ENCODE data around the gene SUCLG2.

DNA sequence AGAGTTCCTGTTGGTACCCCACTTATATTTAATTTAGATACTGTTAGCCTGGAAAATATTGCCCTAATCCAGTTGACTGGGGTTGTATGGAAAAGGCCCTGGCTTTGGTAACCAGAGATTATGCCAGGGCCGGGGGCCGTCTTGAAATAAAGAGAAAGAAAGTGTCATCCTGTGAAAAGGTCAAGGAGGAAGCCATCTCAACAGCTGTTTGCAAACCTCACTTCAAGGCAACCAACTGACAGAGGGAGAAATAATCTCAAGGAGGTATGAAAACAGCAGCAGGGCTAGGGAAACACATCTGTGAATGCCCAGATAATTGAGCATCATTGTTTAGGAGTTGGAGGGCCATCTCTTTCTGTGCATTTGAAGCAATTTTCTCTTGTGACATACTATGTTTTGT, 190.8 kb downstream of the SUCLG2 start:
- TF ChIP-seq, protein P1, sequence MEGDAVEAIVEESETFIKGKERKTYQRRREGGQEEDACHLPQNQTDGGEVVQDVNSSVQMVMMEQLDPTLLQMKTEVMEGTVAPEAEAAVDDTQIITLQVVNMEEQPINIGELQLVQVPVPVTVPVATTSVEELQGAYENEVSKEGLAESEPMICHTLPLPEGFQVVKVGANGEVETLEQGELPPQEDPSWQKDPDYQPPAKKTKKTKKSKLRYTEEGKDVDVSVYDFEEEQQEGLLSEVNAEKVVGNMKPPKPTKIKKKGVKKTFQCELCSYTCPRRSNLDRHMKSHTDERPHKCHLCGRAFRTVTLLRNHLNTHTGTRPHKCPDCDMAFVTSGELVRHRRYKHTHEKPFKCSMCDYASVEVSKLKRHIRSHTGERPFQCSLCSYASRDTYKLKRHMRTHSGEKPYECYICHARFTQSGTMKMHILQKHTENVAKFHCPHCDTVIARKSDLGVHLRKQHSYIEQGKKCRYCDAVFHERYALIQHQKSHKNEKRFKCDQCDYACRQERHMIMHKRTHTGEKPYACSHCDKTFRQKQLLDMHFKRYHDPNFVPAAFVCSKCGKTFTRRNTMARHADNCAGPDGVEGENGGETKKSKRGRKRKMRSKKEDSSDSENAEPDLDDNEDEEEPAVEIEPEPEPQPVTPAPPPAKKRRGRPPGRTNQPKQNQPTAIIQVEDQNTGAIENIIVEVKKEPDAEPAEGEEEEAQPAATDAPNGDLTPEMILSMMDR (IDR thresholded peaks at IDR 0.05): no peak
- no peak for TF ChIP-seq POLR2A (IDR thresholded peaks at IDR 0.05)
